Measurements from ENCODE around the gene ZNF451. TPM values are rescaled to one million over a fixed set of nuclear protein-coding genes. Genes with fewer than 3 reads are reported as not detected.

Gene ZNF451
- polyA plus RNA-seq, 1 of the 3 experiments (the other 2 are of a cell fraction): 8.5 TPM

DNA sequence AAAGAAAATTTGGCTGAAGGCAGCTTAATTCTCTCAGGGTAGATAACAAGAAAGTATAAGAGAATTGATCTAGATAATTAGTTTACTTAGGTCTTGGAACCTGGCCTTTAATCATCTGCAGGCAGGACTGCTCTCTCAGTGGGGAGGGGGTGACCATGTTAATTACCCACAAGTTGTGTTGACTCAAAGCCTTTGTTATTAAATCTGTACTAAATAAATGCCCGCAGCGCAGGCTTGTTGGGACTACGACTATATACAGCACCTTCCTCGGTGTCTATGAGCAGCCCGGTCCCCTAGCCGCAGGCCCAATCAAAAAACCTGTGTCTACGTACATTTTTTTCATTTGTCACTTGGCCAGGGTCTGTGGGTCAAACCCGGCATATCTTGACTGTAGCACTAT lies 15.6 kb upstream of the ZNF451 start:
- 0 out of 2 replicates have a peak, but pooled peaks cover 7% of the 10 kb centered on the region for H3K9me3 ChIP-seq
- H2AFZ ChIP-seq (ENCODE audit: low read depth): no peak overlapping the region
- H3K9ac ChIP-seq: no peak overlapping the region
- peaks cover 5 to 11% of the 10 kb centered on the region in 2 experiments for H3K36me3 ChIP-seq (replicated peaks in 1 of 2; ENCODE audit: control insufficient read depth in 1 of 2, insufficient read depth in 2 of 2, low read length in 1 of 2)
- H3K4me3 ChIP-seq (ENCODE audit: low read depth in 2 of 2, low read length in 1 of 2): no peak overlapping the region
- H3K4me1 ChIP-seq (ENCODE audit: control insufficient read depth in 1 of 2, insufficient read depth in 2 of 2, low read depth in 1 of 2, low read length in 1 of 2): no peaks in the 10 kb centered on the region
- H3K27me3 ChIP-seq (ENCODE audit: insufficient read depth): no peaks in the 10 kb centered on the region
- no peaks in the 10 kb centered on the region for H3K79me2 ChIP-seq (ENCODE audit: insufficient read depth)
- ChIA-PET CTCF (no interaction called here), POLR2A (no interaction called here)
- 87% methylated on average over 8 of the region's 8 CpGs for WGBS (ENCODE audit: low lambda C conversion rate)
- no peak for DNase-seq
- H3K4me2 ChIP-seq: no peak overlapping the region
- no peaks in the 10 kb centered on the region for H4K20me1 ChIP-seq (ENCODE audit: insufficient read depth)
- no peaks in the 10 kb centered on the region for H3F3A ChIP-seq (replicated peaks; ENCODE audit: insufficient read depth)
- TF ChIP-seq NFIC (IDR thresholded peaks at IDR 0.05; ENCODE audit: borderline replicate concordance) (no peak), NRF1 (IDR thresholded peaks at IDR 0.05; ENCODE audit: low read depth, low read length) (no peak), RCOR1 (IDR thresholded peaks at IDR 0.05; ENCODE audit: low read length) (no peak), EP300 (IDR thresholded peaks at IDR 0.05; ENCODE audit: borderline replicate concordance in 1 of 2, low read depth in 1 of 2, low read length in 1 of 2) (no peak), ELF1 (IDR thresholded peaks at IDR 0.05) (no peak), GATA2 (CRISPR knock-in tag; IDR thresholded peaks at IDR 0.05) (no peak), CHD2 (IDR thresholded peaks at IDR 0.05; ENCODE audit: low read length, partially characterized antibody) (no peak), MEF2A (IDR thresholded peaks at IDR 0.05; ENCODE audit: borderline replicate concordance, low read depth) (no peak), RFX5 (IDR thresholded peaks at IDR 0.05; ENCODE audit: low read length) (no peak), YY1 (IDR thresholded peaks at IDR 0.05; ENCODE audit: low read depth) (no peak), SIN3A (IDR thresholded peaks at IDR 0.05; ENCODE audit: borderline replicate concordance, low read depth, low read length) (no peak), JUND (IDR thresholded peaks at IDR 0.05) (no peak), FOXJ3 (CRISPR knock-in tag; IDR thresholded peaks at IDR 0.05) (no peak), RAD21 (IDR thresholded peaks at IDR 0.05; ENCODE audit: low read length) (no peak), POLR2AphosphoS5 (IDR thresholded peaks at IDR 0.05; ENCODE audit: low read depth, low read length) (no peak)
- TF ChIP-seq, protein P1, sequence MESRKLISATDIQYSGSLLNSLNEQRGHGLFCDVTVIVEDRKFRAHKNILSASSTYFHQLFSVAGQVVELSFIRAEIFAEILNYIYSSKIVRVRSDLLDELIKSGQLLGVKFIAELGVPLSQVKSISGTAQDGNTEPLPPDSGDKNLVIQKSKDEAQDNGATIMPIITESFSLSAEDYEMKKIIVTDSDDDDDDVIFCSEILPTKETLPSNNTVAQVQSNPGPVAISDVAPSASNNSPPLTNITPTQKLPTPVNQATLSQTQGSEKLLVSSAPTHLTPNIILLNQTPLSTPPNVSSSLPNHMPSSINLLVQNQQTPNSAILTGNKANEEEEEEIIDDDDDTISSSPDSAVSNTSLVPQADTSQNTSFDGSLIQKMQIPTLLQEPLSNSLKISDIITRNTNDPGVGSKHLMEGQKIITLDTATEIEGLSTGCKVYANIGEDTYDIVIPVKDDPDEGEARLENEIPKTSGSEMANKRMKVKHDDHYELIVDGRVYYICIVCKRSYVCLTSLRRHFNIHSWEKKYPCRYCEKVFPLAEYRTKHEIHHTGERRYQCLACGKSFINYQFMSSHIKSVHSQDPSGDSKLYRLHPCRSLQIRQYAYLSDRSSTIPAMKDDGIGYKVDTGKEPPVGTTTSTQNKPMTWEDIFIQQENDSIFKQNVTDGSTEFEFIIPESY (IDR thresholded peaks at IDR 0.05; ENCODE audit: borderline replicate concordance, low read depth): no peak
- TF ChIP-seq, protein P2, sequence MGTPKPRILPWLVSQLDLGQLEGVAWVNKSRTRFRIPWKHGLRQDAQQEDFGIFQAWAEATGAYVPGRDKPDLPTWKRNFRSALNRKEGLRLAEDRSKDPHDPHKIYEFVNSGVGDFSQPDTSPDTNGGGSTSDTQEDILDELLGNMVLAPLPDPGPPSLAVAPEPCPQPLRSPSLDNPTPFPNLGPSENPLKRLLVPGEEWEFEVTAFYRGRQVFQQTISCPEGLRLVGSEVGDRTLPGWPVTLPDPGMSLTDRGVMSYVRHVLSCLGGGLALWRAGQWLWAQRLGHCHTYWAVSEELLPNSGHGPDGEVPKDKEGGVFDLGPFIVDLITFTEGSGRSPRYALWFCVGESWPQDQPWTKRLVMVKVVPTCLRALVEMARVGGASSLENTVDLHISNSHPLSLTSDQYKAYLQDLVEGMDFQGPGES (IDR thresholded peaks at IDR 0.05; ENCODE audit: low read depth, low read length): no peak
- TF ChIP-seq, protein P3, sequence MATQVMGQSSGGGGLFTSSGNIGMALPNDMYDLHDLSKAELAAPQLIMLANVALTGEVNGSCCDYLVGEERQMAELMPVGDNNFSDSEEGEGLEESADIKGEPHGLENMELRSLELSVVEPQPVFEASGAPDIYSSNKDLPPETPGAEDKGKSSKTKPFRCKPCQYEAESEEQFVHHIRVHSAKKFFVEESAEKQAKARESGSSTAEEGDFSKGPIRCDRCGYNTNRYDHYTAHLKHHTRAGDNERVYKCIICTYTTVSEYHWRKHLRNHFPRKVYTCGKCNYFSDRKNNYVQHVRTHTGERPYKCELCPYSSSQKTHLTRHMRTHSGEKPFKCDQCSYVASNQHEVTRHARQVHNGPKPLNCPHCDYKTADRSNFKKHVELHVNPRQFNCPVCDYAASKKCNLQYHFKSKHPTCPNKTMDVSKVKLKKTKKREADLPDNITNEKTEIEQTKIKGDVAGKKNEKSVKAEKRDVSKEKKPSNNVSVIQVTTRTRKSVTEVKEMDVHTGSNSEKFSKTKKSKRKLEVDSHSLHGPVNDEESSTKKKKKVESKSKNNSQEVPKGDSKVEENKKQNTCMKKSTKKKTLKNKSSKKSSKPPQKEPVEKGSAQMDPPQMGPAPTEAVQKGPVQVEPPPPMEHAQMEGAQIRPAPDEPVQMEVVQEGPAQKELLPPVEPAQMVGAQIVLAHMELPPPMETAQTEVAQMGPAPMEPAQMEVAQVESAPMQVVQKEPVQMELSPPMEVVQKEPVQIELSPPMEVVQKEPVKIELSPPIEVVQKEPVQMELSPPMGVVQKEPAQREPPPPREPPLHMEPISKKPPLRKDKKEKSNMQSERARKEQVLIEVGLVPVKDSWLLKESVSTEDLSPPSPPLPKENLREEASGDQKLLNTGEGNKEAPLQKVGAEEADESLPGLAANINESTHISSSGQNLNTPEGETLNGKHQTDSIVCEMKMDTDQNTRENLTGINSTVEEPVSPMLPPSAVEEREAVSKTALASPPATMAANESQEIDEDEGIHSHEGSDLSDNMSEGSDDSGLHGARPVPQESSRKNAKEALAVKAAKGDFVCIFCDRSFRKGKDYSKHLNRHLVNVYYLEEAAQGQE (IDR thresholded peaks at IDR 0.05; ENCODE audit: low read depth, low read length): no peak
- H3K27ac ChIP-seq (ENCODE audit: low read depth in 2 of 2, low read length in 1 of 2): no peak overlapping the region
- no peaks in the 10 kb centered on the region for H3K9me2 ChIP-seq
